ENCODE data around the gene JPH3.

JPH3 gene

DNA sequence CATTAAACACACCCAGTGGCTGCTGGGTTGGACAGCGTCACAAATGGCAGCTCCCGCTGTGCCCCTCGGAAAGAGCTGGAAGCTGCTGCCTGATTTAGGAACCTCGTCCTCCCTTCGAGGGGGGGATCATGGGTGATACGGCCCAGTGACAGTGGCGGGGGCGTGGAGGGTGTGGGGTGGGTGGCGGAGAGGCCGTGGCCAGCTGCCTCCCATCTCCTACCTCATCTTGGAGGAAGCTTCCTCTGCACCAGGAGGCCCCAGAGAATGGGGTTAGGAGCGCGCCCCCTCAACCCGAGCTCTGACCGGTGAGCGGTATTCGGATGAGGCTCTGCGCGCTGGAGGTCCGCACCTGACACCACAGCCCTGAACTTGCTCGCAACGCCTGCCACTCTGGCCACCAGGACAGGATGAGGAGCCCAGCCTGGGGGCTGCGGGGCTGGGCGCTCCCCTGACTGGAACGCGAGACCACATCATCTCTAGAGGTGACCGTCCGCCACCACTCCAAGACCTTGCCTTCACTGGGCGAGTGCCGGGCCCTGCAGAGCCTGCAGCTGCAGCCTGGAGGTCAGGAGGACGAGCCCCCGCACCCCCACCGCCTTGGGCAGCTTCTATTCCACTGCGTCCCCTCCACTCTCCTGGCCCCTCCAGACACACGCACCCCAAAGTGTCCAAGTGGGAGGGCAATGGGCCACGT is 82.5 kb downstream of the JPH3 start:
- Histone ChIP-seq H3K4me3 (no peak overlapping the region), H3K27me3 (peaks cover 0 to 84% of the 10 kb centered on the region in 2 donors), H3K4me1 (no peaks in the 10 kb centered on the region), H3K27ac (no peak overlapping the region), H3K9me3 (no peaks in the 10 kb centered on the region), H3K36me3 (no peaks in the 10 kb centered on the region)
- intact Hi-C loops (cut with DNase I; ENCODE audit: low total_unique reads), result no loop called here
- no peak for DNase-seq
- TF ChIP-seq, protein P1, sequence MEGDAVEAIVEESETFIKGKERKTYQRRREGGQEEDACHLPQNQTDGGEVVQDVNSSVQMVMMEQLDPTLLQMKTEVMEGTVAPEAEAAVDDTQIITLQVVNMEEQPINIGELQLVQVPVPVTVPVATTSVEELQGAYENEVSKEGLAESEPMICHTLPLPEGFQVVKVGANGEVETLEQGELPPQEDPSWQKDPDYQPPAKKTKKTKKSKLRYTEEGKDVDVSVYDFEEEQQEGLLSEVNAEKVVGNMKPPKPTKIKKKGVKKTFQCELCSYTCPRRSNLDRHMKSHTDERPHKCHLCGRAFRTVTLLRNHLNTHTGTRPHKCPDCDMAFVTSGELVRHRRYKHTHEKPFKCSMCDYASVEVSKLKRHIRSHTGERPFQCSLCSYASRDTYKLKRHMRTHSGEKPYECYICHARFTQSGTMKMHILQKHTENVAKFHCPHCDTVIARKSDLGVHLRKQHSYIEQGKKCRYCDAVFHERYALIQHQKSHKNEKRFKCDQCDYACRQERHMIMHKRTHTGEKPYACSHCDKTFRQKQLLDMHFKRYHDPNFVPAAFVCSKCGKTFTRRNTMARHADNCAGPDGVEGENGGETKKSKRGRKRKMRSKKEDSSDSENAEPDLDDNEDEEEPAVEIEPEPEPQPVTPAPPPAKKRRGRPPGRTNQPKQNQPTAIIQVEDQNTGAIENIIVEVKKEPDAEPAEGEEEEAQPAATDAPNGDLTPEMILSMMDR (IDR thresholded peaks at IDR 0.05), result no peak

DNA sequence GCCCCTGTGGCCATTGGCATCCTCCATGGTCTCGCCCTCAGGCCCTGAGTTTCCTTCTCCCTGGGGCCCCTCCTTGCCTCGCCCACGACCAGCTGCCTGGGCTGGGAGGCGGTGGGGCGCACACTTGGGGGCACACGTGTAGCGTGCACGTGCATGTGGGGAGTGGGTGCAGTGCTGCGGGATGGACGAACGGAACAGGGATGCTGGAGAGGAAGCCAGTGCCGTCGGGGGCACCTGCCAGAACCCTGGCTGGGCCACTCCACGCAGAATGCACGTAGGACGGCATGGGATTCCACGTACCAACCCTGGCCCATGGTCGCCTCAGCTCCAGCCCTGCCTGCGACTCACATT is 83.1 kb downstream of the JPH3 start:
- Histone ChIP-seq H3K27me3 (peaks cover 0 to 84% of the 10 kb centered on the region in 2 donors), H3K36me3 (no peaks in the 10 kb centered on the region), H3K27ac (no peak overlapping the region), H3K9me3 (no peaks in the 10 kb centered on the region), H3K4me1 (no peaks in the 10 kb centered on the region), H3K4me3 (no peak overlapping the region)
- intact Hi-C loops (cut with DNase I; ENCODE audit: low total_unique reads), result no loop called here
- TF ChIP-seq, protein P1 (IDR thresholded peaks at IDR 0.05), result no peak
- DNase-seq, result no peak

DNA sequence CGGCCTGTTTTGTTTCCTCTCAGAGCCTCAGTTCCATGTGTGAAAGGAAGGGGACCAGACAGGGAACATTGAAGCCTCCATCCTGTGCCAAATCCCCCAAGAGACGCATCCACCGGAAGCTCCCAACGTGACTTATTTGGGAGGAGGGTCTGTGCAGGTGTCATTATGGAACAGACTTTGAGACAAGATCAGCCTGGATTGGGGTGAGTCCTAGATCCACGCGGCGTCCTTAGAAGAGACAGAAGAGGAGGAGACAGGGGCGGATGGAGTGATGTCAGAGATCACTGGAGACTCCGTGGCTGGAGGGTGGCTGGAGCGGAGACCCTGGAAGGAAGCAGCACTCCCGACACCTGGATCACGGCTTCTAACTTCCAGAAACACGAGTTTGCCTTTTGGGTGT is 83.5 kb downstream of the JPH3 start:
- H3K27me3 ChIP-seq, result peaks cover 0 to 84% of the 10 kb centered on the region in 2 donors

DNA sequence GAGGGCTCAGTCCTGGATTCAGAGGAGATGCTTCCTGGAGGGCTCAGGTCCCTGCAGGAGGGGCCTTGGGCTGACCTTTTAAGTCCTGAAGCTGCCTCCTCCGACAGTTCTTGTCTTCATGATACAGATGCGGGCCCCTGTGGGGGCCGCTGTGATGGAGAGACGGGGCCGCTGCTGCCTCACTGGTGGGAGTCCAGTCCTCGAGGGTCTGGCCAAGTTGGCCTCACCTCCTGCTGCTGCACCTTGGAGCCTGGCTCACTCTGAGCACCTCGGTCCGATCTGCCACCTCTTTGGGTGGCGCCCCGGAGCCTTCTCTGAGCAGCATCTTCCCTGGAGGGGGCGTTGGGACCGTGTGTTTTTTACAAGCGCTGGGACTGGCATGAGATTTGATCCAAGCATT is 84.4 kb downstream of the JPH3 start:
- peaks cover 0 to 89% of the 10 kb centered on the region in 2 donors for H3K27me3 ChIP-seq
- H3K4me3 ChIP-seq, result no peak overlapping the region
- H3K27ac ChIP-seq, result no peak overlapping the region
- no peaks in the 10 kb centered on the region for H3K9me3 ChIP-seq
- peaks cover 0 to 8% (median 3%) of the 10 kb centered on the region in 4 donors for H3K4me1 ChIP-seq
- intact Hi-C loops (cut with DNase I; ENCODE audit: low total_unique reads), result no loop called here
- no peak for DNase-seq
- no peaks in the 10 kb centered on the region for H3K36me3 ChIP-seq
- TF ChIP-seq, protein P1 (IDR thresholded peaks at IDR 0.05), result no peak

More for the DNA sequence above, 83.5 kb downstream of the JPH3 start:
- Histone ChIP-seq H3K9me3 (no peaks in the 10 kb centered on the region), H3K36me3 (no peaks in the 10 kb centered on the region), H3K4me1 (no peaks in the 10 kb centered on the region), H3K4me3 (no peak overlapping the region), H3K27ac (no peak overlapping the region)
- no peak for DNase-seq
- intact Hi-C loops (cut with DNase I; ENCODE audit: low total_unique reads), result no loop called here
- TF ChIP-seq, protein P1 (IDR thresholded peaks at IDR 0.05), result no peak

DNA sequence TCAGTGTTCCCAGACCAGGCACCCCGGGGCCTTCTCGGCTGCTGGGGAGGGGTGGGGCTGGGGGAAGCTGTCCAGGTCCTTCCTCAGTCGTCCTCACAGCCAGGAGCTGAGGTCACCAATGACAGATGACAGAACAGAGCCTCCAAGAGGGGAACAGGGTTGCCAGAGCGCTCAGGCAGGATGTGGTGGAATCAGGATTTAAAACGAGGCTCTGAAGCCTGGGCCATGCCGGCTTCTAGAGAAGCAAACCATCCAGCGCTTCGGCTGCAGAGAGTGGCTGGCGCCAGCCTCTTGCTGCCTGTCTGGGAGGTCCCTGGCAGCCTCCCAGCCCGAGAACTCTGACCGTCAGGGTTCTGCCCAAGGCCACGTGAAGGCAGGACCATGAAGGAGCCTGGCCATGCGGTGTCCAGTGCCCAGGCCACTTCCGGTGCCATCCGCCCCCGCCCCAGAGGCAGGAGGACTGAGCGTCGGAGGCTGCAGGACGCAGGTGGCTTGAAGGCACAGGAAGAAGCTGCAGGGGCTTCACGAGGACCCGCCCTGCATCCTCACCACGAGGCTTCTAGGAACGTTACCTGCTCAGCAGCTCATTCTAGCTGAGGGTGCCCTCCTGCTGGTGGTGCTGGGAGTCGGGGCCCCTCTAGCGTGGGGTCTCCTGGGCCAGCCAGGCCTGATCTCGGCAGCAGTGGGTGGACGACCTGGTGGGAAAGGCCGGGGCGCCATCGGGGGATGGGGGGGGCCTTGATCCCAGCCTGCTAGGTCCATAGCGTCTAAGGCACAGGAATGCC is 85.0 kb downstream of the JPH3 start:
- H3K4me3 ChIP-seq, result no peak overlapping the region
- H3K9me3 ChIP-seq, result no peaks in the 10 kb centered on the region
- H3K27me3 ChIP-seq, result peaks cover 0 to 85% of the 10 kb centered on the region in 2 donors
- DNase-seq, result no peak
- no peaks in the 10 kb centered on the region for H3K36me3 ChIP-seq
- H3K27ac ChIP-seq, result no peak overlapping the region
- TF ChIP-seq, protein P1 (IDR thresholded peaks at IDR 0.05), result no peak
- intact Hi-C loops (cut with DNase I; ENCODE audit: low total_unique reads), result no loop called here
- peaks cover 0 to 9% (median 5%) of the 10 kb centered on the region in 4 donors for H3K4me1 ChIP-seq

Measured in tibial artery (tissue), 4 donors.